Measurements from ENCODE around the gene FOXD2.

FOXD2 gene

GRCh38 chr1:47469390-47469759, 31.5 kb downstream of the FOXD2 start:
- DNase-seq: no peak

GRCh38 chr1:47469910-47470309, 32.1 kb downstream of the FOXD2 start:
- DNase-seq: no peak

GRCh38 chr1:47471163-47471562, 33.3 kb downstream of the FOXD2 start:
- DNase-seq: no peak

- no peak for DNase-seq
Observed at GRCh38 chr1:47474278-47475193, 36.7 kb downstream of the FOXD2 start.

GRCh38 chr1:47477595-47478080, 39.8 kb downstream of the FOXD2 start:
- DNase-seq: no peak

GRCh38 chr1:47478090-47478489, 40.2 kb downstream of the FOXD2 start:
- DNase-seq: no peak

- no peak for DNase-seq
Observed at GRCh38 chr1:47479664-47480063, 41.8 kb downstream of the FOXD2 start.

- no peak for DNase-seq
Observed at GRCh38 chr1:47481936-47482335, 44.1 kb downstream of the FOXD2 start.

GRCh38 chr1:47482786-47483185, 44.9 kb downstream of the FOXD2 start:
- DNase-seq: no peak

- DNase-seq: no peak
Observed at GRCh38 chr1:47483651-47484050, 45.8 kb downstream of the FOXD2 start.

GRCh38 chr1:47485817-47486216, 48.0 kb downstream of the FOXD2 start:
- DNase-seq: no peak

- DNase-seq: no peak
Observed at GRCh38 chr1:47487332-47487731, 49.5 kb downstream of the FOXD2 start.

- no peak for DNase-seq
Observed at GRCh38 chr1:47487850-47488450, 50.1 kb downstream of the FOXD2 start.
